Ovary (tissue), 9 donors: ENCODE results near the gene MAPK1. TPM values are rescaled to one million over a fixed set of nuclear protein-coding genes. Genes with fewer than 3 reads are reported as not detected.
"Not testable (repeated sequence)": the region's sequence is repeated elsewhere in the genome, so short reads cannot be mapped to it uniquely, and the experiment has no call there.

Experiments
- DNase-seq, 5 donors: peaks; one replicate each; pipeline ENCODE4 v3.0.0-alpha.2; 2019 to 2020
- H3K27ac ChIP-seq, 2 donors: fragments of 200-600 bp; one replicate each; pipeline versions ENCODE4 v1.5.1 to v1.8.0; 2019 to 2022
- H3K27me3 ChIP-seq: fragments of 200-600 bp; one replicate; pipeline ENCODE4 v1.8.0; 2022
- H3K36me3 ChIP-seq: fragments of 200-600 bp; sonication (generic); one replicate; pipeline ENCODE4 v1.5.1; 2019
- H3K4me1 ChIP-seq: one replicate; pipeline ENCODE4 v1.8.1; 2013; ENCODE audit warnings: mild to moderate bottlenecking, moderate library complexity; ENCODE audit not compliant: insufficient read depth
- H3K4me3 ChIP-seq: fragments of 200-600 bp; sonication (generic); one replicate; pipeline ENCODE4 v1.5.1; 2017
- H3K9me3 ChIP-seq, 2 donors: fragments of 200-600 bp in 1 of 2; sonication (generic) in 1 of 2; one replicate each; pipeline versions ENCODE4 v1.5.1 to v1.8.1; 2013 to 2019; ENCODE audit warnings: mild to moderate bottlenecking in 1 of 2, moderate library complexity in 1 of 2
- CTCF ChIP-seq, 3 donors: fragments of 450-650 bp in 2 of 3; fragments of 200-600 bp in 1 of 3; IDR thresholded peaks; one replicate each; pipeline versions ENCODE4 v1.5.1 to v1.8.0; 2016 to 2022; ENCODE audit warnings: antibody characterized with exemption in 3 of 3, mild to moderate bottlenecking in 1 of 3
- EP300 ChIP-seq: sonication (generic); formaldehyde crosslinking; IDR thresholded peaks from one replicate; pipeline ENCODE4 v1.6.1; 2017; ENCODE audit warnings: antibody characterized with exemption
- POLR2A ChIP-seq: fragments of 450-650 bp; IDR thresholded peaks from one replicate; pipeline ENCODE4 v1.6.1; 2017; ENCODE audit warnings: antibody characterized with exemption, mild to moderate bottlenecking, moderate library complexity
- WGBS, 3 donors: extraction: QIAGEN DNeasy Blood & Tissue Kit in 1 of 3; methylation state at CpG; one replicate each; pipeline versions ENCODE4 v1.1.5 to v1.1.7; 2013 to 2017; 5-methylcytosine and 5-hydroxymethylcytosine counted together
- intact Hi-C, 4 donors: fragments of 100-400 bp; cut with DNase I; formaldehyde crosslinking; loops; one replicate each; pipeline versions ENCODE4 v1.11.0 to v1.15.1; 2022 to 2023
- polyA plus RNA-seq, 2 donors: library from polyadenylated mRNA; stranded (reverse); fragments of 200-250 nt in 1 of 2; fragments of 350-450 nt in 1 of 2; fragmentation: Illumina TruSeq in 1 of 2; extraction: RNeasy Lipid Tissue Mini Kit (QIAGEN cat#74804) in 1 of 2; gene quantifications; one replicate each; pipeline ENCODE4 v1.2.3, GENCODE V29; 2013 to 2014
- total RNA-seq, 7 donors: library from RNA; depleted of rRNA in 2 of 7; stranded (reverse); fragments of >200 nt in 2 of 7; fragmentation: NEBNext Ultra II Directional in 3 of 7; extraction: Animal tissue kit (Norgen Biotek cat#: 25700) in 3 of 7; gene quantifications; one replicate each; pipeline versions ENCODE4 v1.1.0 to v1.2.4, GENCODE V29; 2016 to 2023
- donor health status: DM: no; HTN: no; CAD: no; lungs with moderate emphysema.
- donor health status: DM: no; HTN: no; CAD: no.
- donor health status: Bipolar disorder and iron deficiency.
- donor health status: DM: yes; HTN: yes; CAD: no.
- donor health status: DM: no; HTN: no; CAD: no.
- donor health status: DM: yes; HTN: yes; CAD: no.

The MAPK1 gene
- total and polyA plus RNA-seq, 9 donors, result 12.3 to 125 (median 98.1) TPM

- TF ChIP-seq POLR2A, result no peak
- WGBS, 3 donors, result 84 to 97% (median 86%) methylated on average over 2 of the region's 2 CpGs
- intact Hi-C loops, result no loop called here
- H3K27me3 ChIP-seq, result no peaks in the 10 kb centered on the region
- DNase-seq, result no peak
- no peaks in the 10 kb centered on the region for H3K9me3 ChIP-seq
- H3K4me1 ChIP-seq, result no peaks in the 10 kb centered on the region
- H3K36me3 ChIP-seq, result no peaks in the 10 kb centered on the region
- no peak overlapping the region for H3K27ac ChIP-seq
- H3K4me3 ChIP-seq, result no peak overlapping the region
Observed at GRCh38 chr22:21909871-21910270, 42.4 kb upstream of the MAPK1 start.

DNA sequence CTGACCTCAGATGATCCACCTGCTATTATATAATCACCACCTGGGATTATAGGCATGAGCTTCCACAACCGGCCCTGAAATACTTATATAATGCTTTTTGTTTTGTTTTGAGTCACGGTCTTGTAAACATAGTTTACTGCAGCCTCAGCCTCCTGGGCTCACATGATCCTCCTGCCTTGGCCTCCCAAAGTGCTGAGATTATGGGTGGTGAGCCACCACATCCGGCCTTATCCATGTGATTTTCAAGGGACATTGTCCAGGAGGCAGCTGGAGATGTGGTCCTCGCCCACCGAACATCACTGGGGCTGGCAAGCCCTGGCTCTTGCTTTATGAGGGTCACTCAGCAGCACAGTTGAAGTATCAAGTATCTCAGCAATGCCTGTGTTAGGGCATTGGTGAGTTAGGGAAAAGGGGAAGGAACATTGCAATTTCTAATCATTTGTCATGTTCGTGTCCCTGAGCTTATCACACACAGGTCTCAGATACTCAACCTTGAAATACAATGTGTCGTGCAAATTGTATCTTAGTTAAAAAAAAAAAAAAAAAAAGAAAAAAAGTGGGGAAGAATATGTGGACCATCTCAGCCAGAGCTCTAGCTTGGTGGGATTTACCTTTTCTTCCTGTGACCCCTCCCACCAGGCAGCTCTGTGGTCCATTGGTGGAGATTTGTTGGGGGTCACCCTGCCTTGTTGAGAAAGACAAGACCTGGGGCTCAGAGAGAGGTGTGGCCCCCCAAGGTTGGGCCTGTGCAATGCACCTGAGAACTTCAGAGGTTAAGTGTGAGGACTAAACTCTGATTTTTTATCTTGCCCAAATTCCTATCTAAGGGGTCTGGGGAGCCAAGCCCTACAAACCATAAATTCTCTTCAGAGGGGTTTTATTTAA lies 40.4 kb upstream of the MAPK1 start:
- H3K4me1 ChIP-seq, result no peaks in the 10 kb centered on the region
- no peak for DNase-seq
- intact Hi-C loops, result no loop called here
- no peaks in the 10 kb centered on the region for H3K36me3 ChIP-seq
- no peak for TF ChIP-seq EP300
- TF ChIP-seq CTCF (IDR thresholded peaks at IDR 0.05), result no peak
- no peak for TF ChIP-seq POLR2A
- H3K4me3 ChIP-seq, result no peak overlapping the region
- H3K9me3 ChIP-seq, result no peaks in the 10 kb centered on the region
- H3K27ac ChIP-seq, result no peak overlapping the region
- 88 to 92% (median 91%) methylated on average over 7 of the region's 7 CpGs for WGBS, 3 donors
- no peaks in the 10 kb centered on the region for H3K27me3 ChIP-seq

GRCh38 chr22:21905234-21905633 lies 37.8 kb upstream of the MAPK1 start:
- H3K4me3 ChIP-seq, DNase-seq, H3K27ac ChIP-seq, H3K4me1 ChIP-seq, H3K27me3 ChIP-seq, intact Hi-C loops, H3K9me3 ChIP-seq, H3K36me3 ChIP-seq: not testable (repeated sequence)
- 96 to 98% (median 97%) methylated on average over 11 of the region's 11 CpGs for WGBS, 3 donors

GRCh38 chr22:21904250-21904789 lies 36.9 kb upstream of the MAPK1 start:
- H3K27ac ChIP-seq, result no peak overlapping the region
- no peaks in the 10 kb centered on the region for H3K27me3 ChIP-seq
- H3K36me3 ChIP-seq, result no peaks in the 10 kb centered on the region
- no peaks in the 10 kb centered on the region for H3K9me3 ChIP-seq
- H3K4me1 ChIP-seq, result no peaks in the 10 kb centered on the region
- DNase-seq, result no peak
- 94 to 97% (median 97%) methylated on average over 4 of the region's 4 CpGs for WGBS, 3 donors
- intact Hi-C loops, result no loop called here
- TF ChIP-seq EP300 (no peak), CTCF (IDR thresholded peaks at IDR 0.05) (no peak)
- H3K4me3 ChIP-seq, result no peak overlapping the region

- intact Hi-C loops, result no loop called here
- WGBS, 3 donors, result 72 to 84% (median 76%) methylated on average over 4 of the region's 4 CpGs
- no peak for TF ChIP-seq POLR2A
- TF ChIP-seq EP300, result no peak
- TF ChIP-seq CTCF (IDR thresholded peaks at IDR 0.05), result no peak
- no peaks in the 10 kb centered on the region for H3K27me3 ChIP-seq
- no peak overlapping the region for H3K27ac ChIP-seq
- no peak overlapping the region for H3K4me3 ChIP-seq
- DNase-seq, result no peak
- H3K4me1 ChIP-seq, result no peaks in the 10 kb centered on the region
- H3K36me3 ChIP-seq, result no peaks in the 10 kb centered on the region
- no peaks in the 10 kb centered on the region for H3K9me3 ChIP-seq
Observed at GRCh38 chr22:21903283-21903682, 35.8 kb upstream of the MAPK1 start.
